Stimulated activated CD4-positive, alpha-beta T cell treated with anti-CD3 and anti-CD28 coated beads, Interleukin-4, amount 100 ng/mL, for 24 hours (primary cell): ENCODE measurements around the gene OSGIN1.

Experiments
- DNase-seq: peaks from one replicate; pipeline ENCODE4 v3.0.0-alpha.2; 2020

Gene OSGIN1

GRCh38 chr16:83952940-83953795 is at the start of gene OSGIN1:
OSGIN1 (plus strand) TSS chr16:83953240; CDS start chr16:83957672, 4,432 bp downstream.
- DNase-seq = peak; percentile 85

- DNase-seq = no peak
Observed at GRCh38 chr16:83903751-83904150, 49.3 kb upstream of the OSGIN1 start.

GRCh38 chr16:83906683-83907082 is 46.4 kb upstream of the OSGIN1 start:
- no peak for DNase-seq

GRCh38 chr16:83907111-83907510 is 45.9 kb upstream of the OSGIN1 start:
- DNase-seq = no peak

- DNase-seq = no peak
Observed at GRCh38 chr16:83907631-83908250, 45.3 kb upstream of the OSGIN1 start.

GRCh38 chr16:83908798-83909197 is 44.2 kb upstream of the OSGIN1 start:
- DNase-seq = no peak

- DNase-seq = no peak
Observed at GRCh38 chr16:83911290-83911689, 41.8 kb upstream of the OSGIN1 start.

- DNase-seq = no peak
Observed at GRCh38 chr16:83912519-83913244, 40.4 kb upstream of the OSGIN1 start.

- DNase-seq = no peak
Observed at GRCh38 chr16:83913245-83913633, 39.8 kb upstream of the OSGIN1 start.

- no peak for DNase-seq
Observed at GRCh38 chr16:83914091-83914710, 38.8 kb upstream of the OSGIN1 start.

GRCh38 chr16:83915081-83915480 is 38.0 kb upstream of the OSGIN1 start:
- no peak for DNase-seq

GRCh38 chr16:83915491-83915890 is 37.5 kb upstream of the OSGIN1 start:
- DNase-seq = no peak

GRCh38 chr16:83917152-83918120 is 35.6 kb upstream of the OSGIN1 start:
- no peak for DNase-seq

- DNase-seq = no peak
Observed at GRCh38 chr16:83920894-83921491, 32.0 kb upstream of the OSGIN1 start.

GRCh38 chr16:83923581-83924365 is 29.3 kb upstream of the OSGIN1 start:
- no peak for DNase-seq

GRCh38 chr16:83924686-83925085 is 28.4 kb upstream of the OSGIN1 start:
- DNase-seq = no peak

- no peak for DNase-seq
Observed at GRCh38 chr16:83925095-83925905, 27.7 kb upstream of the OSGIN1 start.

GRCh38 chr16:83925957-83926725 is 26.9 kb upstream of the OSGIN1 start:
- no peak for DNase-seq
